Sigmoid colon (tissue), 4 donors: ENCODE data around the gene GRM8.

Experiments
- POLR2AphosphoS5 ChIP-seq, 4 donors: sonication (generic); formaldehyde crosslinking; IDR thresholded peaks; one replicate each; pipeline ENCODE4 v1.6.1; 2017; ENCODE audit warnings: antibody characterized with exemption in 4 of 4
- TF ChIP-seq, protein P1 (sequence below), 4 experiments: fragments of 450-650 bp in 3 of 4; fragments of 200-600 bp in 1 of 4; IDR thresholded peaks; one replicate each; pipeline ENCODE4 v1.5.1; 2016 to 2019; ENCODE audit warnings: antibody characterized with exemption in 4 of 4, mild to moderate bottlenecking in 3 of 4, moderate library complexity in 2 of 4

DNA sequence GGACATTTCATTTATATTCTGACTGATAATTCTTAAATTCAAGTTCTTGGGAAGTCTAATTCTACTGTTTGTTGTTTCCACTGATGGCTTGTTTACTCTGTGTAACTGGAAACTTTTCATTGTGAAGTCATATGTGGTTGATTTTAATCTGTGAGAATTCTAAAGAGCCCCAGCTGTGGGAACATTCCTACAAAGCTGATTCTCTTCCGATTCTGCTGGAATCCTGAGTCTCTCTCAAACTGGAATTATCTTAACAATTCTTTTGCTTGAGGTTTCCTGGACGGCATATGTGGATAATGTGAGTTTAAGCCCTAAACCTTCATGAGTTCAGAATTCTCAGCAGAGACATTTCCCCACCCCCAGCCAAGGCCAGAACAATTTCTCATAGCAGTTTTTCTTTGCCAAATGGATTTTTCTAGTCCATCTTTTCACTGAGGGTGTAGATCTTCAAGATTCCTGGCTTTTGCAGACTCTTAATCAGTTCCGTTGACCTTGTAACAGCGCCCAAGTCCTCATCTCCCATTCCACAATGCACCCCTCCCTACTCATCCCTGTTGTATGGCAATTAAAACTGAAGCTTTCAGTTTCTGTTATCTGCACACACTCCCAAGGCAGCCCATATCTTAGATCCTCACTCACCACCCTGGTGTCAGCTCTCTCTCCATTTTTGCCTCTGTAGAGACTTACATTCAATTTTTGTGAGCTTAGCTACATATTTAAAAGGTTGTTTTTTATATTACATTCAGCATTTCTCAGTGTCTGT, 37.6 kb downstream of the GRM8 start:
- TF ChIP-seq, protein P1, sequence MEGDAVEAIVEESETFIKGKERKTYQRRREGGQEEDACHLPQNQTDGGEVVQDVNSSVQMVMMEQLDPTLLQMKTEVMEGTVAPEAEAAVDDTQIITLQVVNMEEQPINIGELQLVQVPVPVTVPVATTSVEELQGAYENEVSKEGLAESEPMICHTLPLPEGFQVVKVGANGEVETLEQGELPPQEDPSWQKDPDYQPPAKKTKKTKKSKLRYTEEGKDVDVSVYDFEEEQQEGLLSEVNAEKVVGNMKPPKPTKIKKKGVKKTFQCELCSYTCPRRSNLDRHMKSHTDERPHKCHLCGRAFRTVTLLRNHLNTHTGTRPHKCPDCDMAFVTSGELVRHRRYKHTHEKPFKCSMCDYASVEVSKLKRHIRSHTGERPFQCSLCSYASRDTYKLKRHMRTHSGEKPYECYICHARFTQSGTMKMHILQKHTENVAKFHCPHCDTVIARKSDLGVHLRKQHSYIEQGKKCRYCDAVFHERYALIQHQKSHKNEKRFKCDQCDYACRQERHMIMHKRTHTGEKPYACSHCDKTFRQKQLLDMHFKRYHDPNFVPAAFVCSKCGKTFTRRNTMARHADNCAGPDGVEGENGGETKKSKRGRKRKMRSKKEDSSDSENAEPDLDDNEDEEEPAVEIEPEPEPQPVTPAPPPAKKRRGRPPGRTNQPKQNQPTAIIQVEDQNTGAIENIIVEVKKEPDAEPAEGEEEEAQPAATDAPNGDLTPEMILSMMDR (IDR thresholded peaks at IDR 0.05): no peak
- TF ChIP-seq POLR2AphosphoS5 (IDR thresholded peaks at IDR 0.05): no peak
